Measurements from ENCODE around the gene TAS2R60.
A peak's percentile ranks its signal among the peaks of the same experiment; 100 is the strongest.
"Not testable (repeated sequence)": the region's sequence is repeated elsewhere in the genome, so short reads cannot be mapped to it uniquely, and the experiment has no call there.

TAS2R60 gene

DNA sequence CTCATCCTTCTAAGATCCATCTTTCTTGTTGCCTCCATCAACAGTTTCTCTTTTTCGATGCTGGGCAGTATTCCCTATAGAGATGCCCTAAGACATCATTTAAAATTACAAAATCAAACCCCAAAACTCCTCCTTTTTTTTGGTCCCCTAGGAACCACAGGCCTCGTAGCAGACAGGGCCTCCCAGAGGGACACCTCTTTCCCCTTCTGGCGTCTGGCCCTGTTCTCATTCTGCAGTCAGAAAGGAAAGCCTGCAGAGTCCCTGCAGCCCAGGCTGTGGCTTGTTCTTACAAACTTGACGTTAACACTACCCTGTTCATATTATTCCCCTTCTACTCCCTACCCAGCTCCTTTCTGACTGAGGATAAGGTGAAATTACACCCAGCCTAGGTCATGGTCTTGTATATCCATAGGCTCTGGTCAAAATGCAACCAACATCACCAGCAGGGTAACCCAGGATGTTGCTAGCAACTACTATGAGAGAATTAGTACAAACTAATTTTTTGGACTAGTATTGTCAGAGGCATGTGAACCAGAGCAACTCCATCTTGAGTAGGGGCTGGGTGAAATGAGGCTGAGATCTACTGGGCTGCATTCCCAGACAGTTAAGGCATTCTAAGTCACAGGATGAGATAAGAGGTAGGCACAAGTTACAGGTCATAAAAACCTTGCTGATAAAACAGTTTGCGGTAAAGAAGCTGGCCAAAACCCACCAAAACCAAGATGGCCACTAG is 31.1 kb upstream of the TAS2R60 start:
- no peak for DNase-seq (ENCODE audit: low spot score)

- no peak for DNase-seq (ENCODE audit: low spot score)
Measured at GRCh38 chr7:143413123-143413522, 30.1 kb upstream of the TAS2R60 start.

DNA sequence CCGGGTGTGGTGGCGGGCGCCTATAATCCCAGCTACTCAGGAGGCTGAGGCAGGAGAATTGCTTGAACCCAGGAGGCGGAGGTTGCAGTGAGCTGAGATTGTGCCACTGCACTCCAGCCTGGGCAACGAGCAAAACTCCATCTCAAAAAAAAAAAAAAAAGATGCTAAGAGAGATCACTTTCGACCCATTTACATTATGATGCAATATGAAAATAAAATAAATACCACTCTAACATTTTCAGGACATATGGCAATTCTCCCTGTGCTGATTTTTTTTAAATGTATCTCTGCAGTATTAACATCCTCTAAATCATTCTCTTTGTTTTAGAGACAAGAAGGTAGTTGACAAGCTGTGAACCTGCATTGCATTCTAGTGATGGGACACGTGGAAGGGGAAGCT is 28.0 kb upstream of the TAS2R60 start:
- not testable (repeated sequence) for DNase-seq (ENCODE audit: low spot score)

GRCh38 chr7:143415742-143416397 is 27.4 kb upstream of the TAS2R60 start:
- DNase-seq (ENCODE audit: low spot score): no peak

- DNase-seq (ENCODE audit: low spot score): peak; percentile 56
Measured at GRCh38 chr7:143416565-143417149, 26.6 kb upstream of the TAS2R60 start.

DNA sequence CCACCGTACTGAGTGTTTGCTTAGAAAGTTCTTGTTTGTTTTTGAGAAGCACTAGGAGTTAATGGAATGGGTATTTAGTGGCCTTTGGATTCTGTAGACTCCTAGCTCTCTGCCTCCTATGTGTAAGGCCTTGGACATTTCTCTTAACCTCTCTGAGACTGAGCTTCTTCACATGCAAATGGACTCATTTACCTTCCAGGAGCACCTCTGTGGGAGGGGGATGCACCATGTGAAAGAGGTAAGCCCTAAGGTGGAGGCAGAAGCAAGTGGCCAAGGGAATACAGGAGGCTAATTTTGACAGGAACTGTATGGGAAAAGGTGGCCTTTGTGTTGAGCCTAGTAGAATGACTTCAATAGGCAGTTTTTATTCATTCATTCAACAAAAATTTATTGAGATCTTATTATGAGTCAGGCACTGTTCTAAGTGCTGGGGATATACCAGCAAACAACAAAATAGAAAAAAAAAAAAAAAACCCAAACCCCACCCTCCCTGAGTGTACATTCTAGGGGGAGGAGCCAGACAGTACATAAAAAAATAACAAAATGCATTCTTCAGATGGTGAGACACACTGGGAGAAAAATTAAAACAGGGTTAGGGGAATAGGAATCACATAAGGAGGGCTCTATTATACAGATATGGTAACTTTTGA is 25.4 kb upstream of the TAS2R60 start:
- DNase-seq (ENCODE audit: low spot score): no peak

- no peak for DNase-seq (ENCODE audit: low spot score)
Measured at GRCh38 chr7:143418681-143419458, 24.4 kb upstream of the TAS2R60 start.

GRCh38 chr7:143419880-143420279 is 23.4 kb upstream of the TAS2R60 start:
- DNase-seq (ENCODE audit: low spot score): no peak

- not testable (repeated sequence) for DNase-seq (ENCODE audit: low spot score)
Measured at GRCh38 chr7:143420624-143421023, 22.6 kb upstream of the TAS2R60 start.

- no peak for DNase-seq (ENCODE audit: low spot score)
Measured at GRCh38 chr7:143422033-143422432, 21.2 kb upstream of the TAS2R60 start.

DNA sequence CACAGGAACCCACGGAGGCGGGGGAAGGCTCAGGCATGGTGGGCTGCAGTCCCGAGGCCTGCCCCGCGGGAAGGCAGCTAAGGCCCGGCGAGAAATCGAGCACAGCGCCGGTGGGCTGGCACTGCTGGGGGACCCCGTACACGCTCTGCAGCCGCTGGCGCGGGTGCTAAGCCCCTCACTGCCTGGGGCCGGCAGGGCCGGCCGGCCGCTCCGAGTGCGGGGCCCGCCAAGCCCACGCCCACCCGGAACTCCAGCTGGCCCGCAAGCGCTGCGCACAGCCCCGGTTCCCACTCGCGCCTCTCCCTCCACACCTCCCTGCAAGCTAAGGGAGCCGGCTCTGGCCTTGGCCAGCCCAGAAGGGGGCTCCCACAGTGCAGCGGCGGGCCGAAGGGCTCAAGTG is 18.8 kb upstream of the TAS2R60 start:
- DNase-seq (ENCODE audit: low spot score): not testable (repeated sequence)

- DNase-seq (ENCODE audit: low spot score): no peak
Measured at GRCh38 chr7:143426479-143427142, 16.6 kb upstream of the TAS2R60 start.

DNA sequence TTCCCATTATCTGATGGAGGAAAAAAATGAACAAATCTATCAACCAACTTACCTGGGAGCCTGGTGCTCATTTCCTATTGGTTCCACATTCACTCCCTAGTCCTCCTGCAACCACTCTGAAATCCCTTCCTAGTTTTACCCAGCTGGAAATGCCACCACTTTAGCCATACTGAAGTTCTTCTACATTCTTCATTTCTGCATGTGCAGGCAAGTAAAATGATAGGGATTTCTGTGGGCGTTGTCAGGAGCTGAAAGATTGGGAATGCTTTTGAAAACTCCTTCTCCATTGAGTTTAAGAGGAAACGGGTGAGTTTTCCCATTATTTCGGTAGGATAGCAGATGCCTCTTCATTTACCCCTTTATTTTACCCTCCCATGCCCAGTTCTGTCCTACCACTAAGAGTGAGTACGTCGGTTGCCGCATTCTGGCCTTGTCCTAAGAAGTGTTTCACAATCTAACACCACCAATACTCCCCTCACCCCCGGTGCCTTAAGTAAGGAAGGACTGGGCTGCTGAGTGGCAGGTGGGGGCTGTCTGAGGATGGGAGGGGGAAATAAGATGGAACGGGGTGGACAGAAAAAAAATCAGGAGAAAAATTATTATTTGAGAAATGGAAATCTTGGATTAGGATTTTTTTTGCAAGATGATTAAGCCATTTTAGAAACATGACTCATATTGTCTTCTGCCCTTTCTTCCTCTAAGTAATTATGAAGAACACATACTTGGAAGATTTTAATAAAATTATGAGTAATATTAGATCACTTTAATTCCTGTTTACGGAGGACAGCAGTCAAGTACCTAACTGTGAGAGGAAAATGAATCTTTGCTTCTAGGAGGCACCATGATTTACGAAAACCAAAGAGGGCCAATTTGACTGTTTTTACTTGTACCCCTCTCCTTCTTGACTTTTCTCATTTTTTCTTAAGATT is 13.2 kb upstream of the TAS2R60 start:
- no peak for DNase-seq (ENCODE audit: low spot score)

- no peak for DNase-seq (ENCODE audit: low spot score)
Measured at GRCh38 chr7:143431109-143431508, 12.1 kb upstream of the TAS2R60 start.

DNA sequence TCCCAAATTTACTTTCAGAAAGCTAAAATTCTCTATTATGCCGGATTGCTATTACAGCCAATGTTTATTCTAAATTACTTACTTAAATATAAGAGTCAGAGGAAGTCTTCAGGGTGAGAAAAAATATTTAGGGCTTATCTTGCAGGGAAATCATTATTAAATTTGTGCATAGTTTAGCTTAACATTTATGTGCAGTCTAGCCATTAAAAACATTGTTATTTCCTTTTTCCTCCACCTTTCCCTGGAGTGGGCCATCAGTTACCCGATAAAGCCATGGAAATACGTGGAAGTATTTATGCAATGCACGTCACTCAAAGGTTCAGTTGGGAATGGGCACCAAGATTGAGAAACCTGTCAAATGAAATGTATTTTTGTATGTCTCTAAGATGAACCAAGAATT is 9.5 kb upstream of the TAS2R60 start:
- no peak for DNase-seq (ENCODE audit: low spot score)

DNA sequence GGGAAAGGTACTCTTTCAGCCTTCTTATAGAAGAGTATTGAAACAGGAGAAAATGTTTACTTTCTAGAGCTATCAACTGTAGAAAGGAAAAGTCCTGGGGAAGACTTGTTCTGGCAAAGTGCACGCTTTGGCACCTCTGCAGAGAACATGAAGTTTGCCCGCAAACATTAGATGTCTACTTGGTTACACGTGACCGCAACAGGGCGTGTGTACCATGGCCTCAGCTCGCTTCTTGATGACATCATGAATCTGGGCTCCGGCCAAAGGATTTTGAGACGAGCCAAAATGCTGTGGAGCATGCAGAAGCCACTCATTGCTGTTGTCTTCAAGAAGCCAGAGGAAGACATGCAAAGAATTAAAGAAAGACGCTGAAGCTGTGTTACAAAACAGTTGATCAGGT is 8.6 kb upstream of the TAS2R60 start:
- DNase-seq (ENCODE audit: low spot score): no peak

GRCh38 chr7:143435266-143435665 is 8.0 kb upstream of the TAS2R60 start:
- DNase-seq (ENCODE audit: low spot score): no peak

DNA sequence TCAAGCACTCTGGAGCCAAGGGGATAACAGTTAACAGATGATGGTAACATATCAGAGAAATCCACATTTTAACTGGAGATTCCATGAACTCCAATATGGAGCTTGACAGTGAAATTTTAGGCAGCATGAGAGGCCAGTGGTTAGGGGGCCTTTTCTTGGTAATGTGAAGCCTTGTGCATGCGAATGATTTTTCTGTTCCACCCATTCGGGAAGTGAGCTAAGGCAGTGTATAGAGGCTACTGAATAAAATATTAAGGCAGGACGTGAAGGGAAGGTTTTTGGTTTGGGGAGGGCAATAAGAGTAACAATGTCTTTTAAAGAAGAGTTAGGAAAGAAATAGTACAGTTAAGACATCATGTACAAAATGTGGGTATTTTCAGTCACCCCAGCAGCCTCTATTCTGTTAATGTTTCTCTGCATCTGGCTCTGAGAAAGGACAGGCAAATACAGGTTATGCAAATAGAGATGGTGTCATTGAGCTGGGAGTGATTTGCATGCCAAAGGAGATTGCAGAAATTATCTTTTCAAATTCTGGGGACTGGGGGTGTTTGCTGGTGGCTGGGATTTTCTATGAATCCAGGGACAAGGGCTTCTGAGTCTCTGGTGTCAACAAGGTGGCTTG is 6.8 kb upstream of the TAS2R60 start:
- DNase-seq (ENCODE audit: low spot score): no peak

GRCh38 chr7:143437578-143437977 is 5.7 kb upstream of the TAS2R60 start:
- no peak for DNase-seq (ENCODE audit: low spot score)

- no peak for DNase-seq (ENCODE audit: low spot score)
Measured at GRCh38 chr7:143439866-143440265, 3.4 kb upstream of the TAS2R60 start.
